ENCODE measurements around the gene FIBCD1. TPM values are rescaled to one million over a fixed set of nuclear protein-coding genes. Genes with fewer than 3 reads are reported as not detected.

The FIBCD1 gene
- total RNA-seq, 1 experiment from 2014 or later = not detected

- Histone ChIP-seq H4K20me1 (ENCODE audit: insufficient read depth, low read depth, low read length) (peaks cover 6% of the 10 kb centered on the region; the same call in 1 of the 2 replicates), H2AFZ (ENCODE audit: low read length) (no peak overlapping the region), H3K27me3 (ENCODE audit: low read length) (no peaks in the 10 kb centered on the region), H3K79me2 (ENCODE audit: low read length) (0 out of 2 replicates have a peak, but pooled peaks cover 9% of the 10 kb centered on the region), H3K27ac (ENCODE audit: low read length) (no peak overlapping the region), H3K4me3 (ENCODE audit: low read length) (no peak overlapping the region), H3K9me2 (replicated peaks; ENCODE audit: insufficient read depth, low read length) (no peaks in the 10 kb centered on the region), H3K4me1 (ENCODE audit: low read length) (no peaks in the 10 kb centered on the region), H3K4me2 (ENCODE audit: low read depth, low read length, poor library complexity, severe bottlenecking) (no peak overlapping the region), H3K9me3 (ENCODE audit: low read length) (no peaks in the 10 kb centered on the region), H3K9ac (ENCODE audit: low read length) (no peak overlapping the region), H3K36me3 (ENCODE audit: insufficient read depth, low read length) (no peaks in the 10 kb centered on the region)
- DNase-seq = no peak
Observed at GRCh38 chr9:130860458-130861316, 78.4 kb downstream of the FIBCD1 start.

GRCh38 chr9:130858739-130859705 lies 80.0 kb downstream of the FIBCD1 start:
- peaks cover 3% of the 10 kb centered on the region; the same call in 1 of the 2 replicates for H4K20me1 ChIP-seq (ENCODE audit: insufficient read depth, low read depth, low read length)
- 0 out of 2 replicates have a peak, but pooled peaks cover 9% of the 10 kb centered on the region for H3K79me2 ChIP-seq (ENCODE audit: low read length)
- H3K4me1 ChIP-seq (ENCODE audit: low read length) = no peaks in the 10 kb centered on the region
- no peaks in the 10 kb centered on the region for H3K27me3 ChIP-seq (ENCODE audit: low read length)
- H3K4me2 ChIP-seq (ENCODE audit: low read depth, low read length, poor library complexity, severe bottlenecking) = no peak overlapping the region
- H2AFZ ChIP-seq (ENCODE audit: low read length) = no peak overlapping the region
- no peak overlapping the region for H3K27ac ChIP-seq (ENCODE audit: low read length)
- no peaks in the 10 kb centered on the region for H3K36me3 ChIP-seq (ENCODE audit: insufficient read depth, low read length)
- H3K9me3 ChIP-seq (ENCODE audit: low read length) = no peaks in the 10 kb centered on the region
- H3K4me3 ChIP-seq (ENCODE audit: low read length) = no peak overlapping the region
- DNase-seq = no peak
- no peaks in the 10 kb centered on the region for H3K9me2 ChIP-seq (replicated peaks; ENCODE audit: insufficient read depth, low read length)
- no peak overlapping the region for H3K9ac ChIP-seq (ENCODE audit: low read length)

GRCh38 chr9:130857864-130858738 lies 80.9 kb downstream of the FIBCD1 start:
- Histone ChIP-seq H3K27me3 (ENCODE audit: low read length) (no peaks in the 10 kb centered on the region), H3K4me3 (ENCODE audit: low read length) (no peak overlapping the region), H2AFZ (ENCODE audit: low read length) (no peak overlapping the region), H4K20me1 (ENCODE audit: insufficient read depth, low read depth, low read length) (no peaks in the 10 kb centered on the region), H3K9ac (ENCODE audit: low read length) (no peak overlapping the region), H3K79me2 (ENCODE audit: low read length) (0 out of 2 replicates have a peak, but pooled peaks cover 9% of the 10 kb centered on the region), H3K4me1 (ENCODE audit: low read length) (no peaks in the 10 kb centered on the region), H3K27ac (ENCODE audit: low read length) (no peak overlapping the region), H3K9me2 (replicated peaks; ENCODE audit: insufficient read depth, low read length) (no peaks in the 10 kb centered on the region), H3K4me2 (ENCODE audit: low read depth, low read length, poor library complexity, severe bottlenecking) (no peak overlapping the region), H3K9me3 (ENCODE audit: low read length) (no peaks in the 10 kb centered on the region), H3K36me3 (ENCODE audit: insufficient read depth, low read length) (no peaks in the 10 kb centered on the region)
- no peak for DNase-seq

- no peaks in the 10 kb centered on the region for H3K9me3 ChIP-seq (ENCODE audit: low read length)
- H3K79me2 ChIP-seq (ENCODE audit: low read length) = peaks cover 15% of the 10 kb centered on the region; the same call in 1 of the 2 replicates
- no peak overlapping the region for H2AFZ ChIP-seq (ENCODE audit: low read length)
- H3K4me3 ChIP-seq (ENCODE audit: low read length) = no peak overlapping the region
- H3K27ac ChIP-seq (ENCODE audit: low read length) = no peak overlapping the region
- DNase-seq = no peak
- no peak overlapping the region for H3K4me2 ChIP-seq (ENCODE audit: low read depth, low read length, poor library complexity, severe bottlenecking)
- no peaks in the 10 kb centered on the region for H3K9me2 ChIP-seq (replicated peaks; ENCODE audit: insufficient read depth, low read length)
- no peaks in the 10 kb centered on the region for H3K36me3 ChIP-seq (ENCODE audit: insufficient read depth, low read length)
- no peaks in the 10 kb centered on the region for H4K20me1 ChIP-seq (ENCODE audit: insufficient read depth, low read depth, low read length)
- H3K9ac ChIP-seq (ENCODE audit: low read length) = no peak overlapping the region
- no peaks in the 10 kb centered on the region for H3K27me3 ChIP-seq (ENCODE audit: low read length)
- no peaks in the 10 kb centered on the region for H3K4me1 ChIP-seq (ENCODE audit: low read length)
Observed at GRCh38 chr9:130856474-130856873, 82.6 kb downstream of the FIBCD1 start.

- Histone ChIP-seq H3K36me3 (ENCODE audit: insufficient read depth, low read length) (no peaks in the 10 kb centered on the region), H3K27ac (ENCODE audit: low read length) (no peak overlapping the region), H2AFZ (ENCODE audit: low read length) (no peak overlapping the region), H3K9ac (ENCODE audit: low read length) (no peak overlapping the region), H3K4me1 (ENCODE audit: low read length) (no peaks in the 10 kb centered on the region), H4K20me1 (ENCODE audit: insufficient read depth, low read depth, low read length) (no peaks in the 10 kb centered on the region), H3K79me2 (ENCODE audit: low read length) (peaks cover 28% of the 10 kb centered on the region), H3K4me2 (ENCODE audit: low read depth, low read length, poor library complexity, severe bottlenecking) (no peak overlapping the region), H3K9me3 (ENCODE audit: low read length) (no peaks in the 10 kb centered on the region), H3K9me2 (replicated peaks; ENCODE audit: insufficient read depth, low read length) (no peaks in the 10 kb centered on the region), H3K27me3 (ENCODE audit: low read length) (no peaks in the 10 kb centered on the region), H3K4me3 (ENCODE audit: low read length) (no peak overlapping the region)
- no peak for DNase-seq
Observed at GRCh38 chr9:130854835-130855234, 84.2 kb downstream of the FIBCD1 start.

GRCh38 chr9:130854092-130854491 lies 85.0 kb downstream of the FIBCD1 start:
- H3K4me2 ChIP-seq (ENCODE audit: low read depth, low read length, poor library complexity, severe bottlenecking) = no peak overlapping the region
- H3K9me3 ChIP-seq (ENCODE audit: low read length) = no peaks in the 10 kb centered on the region
- H3K4me3 ChIP-seq (ENCODE audit: low read length) = no peak overlapping the region
- H3K79me2 ChIP-seq (ENCODE audit: low read length) = peaks cover 35% of the 10 kb centered on the region
- H3K9me2 ChIP-seq (replicated peaks; ENCODE audit: insufficient read depth, low read length) = no peaks in the 10 kb centered on the region
- H4K20me1 ChIP-seq (ENCODE audit: insufficient read depth, low read depth, low read length) = no peaks in the 10 kb centered on the region
- no peak overlapping the region for H2AFZ ChIP-seq (ENCODE audit: low read length)
- no peaks in the 10 kb centered on the region for H3K36me3 ChIP-seq (ENCODE audit: insufficient read depth, low read length)
- H3K9ac ChIP-seq (ENCODE audit: low read length) = no peak overlapping the region
- H3K27ac ChIP-seq (ENCODE audit: low read length) = no peak overlapping the region
- H3K4me1 ChIP-seq (ENCODE audit: low read length) = no peaks in the 10 kb centered on the region
- no peak for DNase-seq
- no peaks in the 10 kb centered on the region for H3K27me3 ChIP-seq (ENCODE audit: low read length)

- no peaks in the 10 kb centered on the region for H3K9me2 ChIP-seq (replicated peaks; ENCODE audit: insufficient read depth, low read length)
- no peak overlapping the region for H3K4me3 ChIP-seq (ENCODE audit: low read length)
Observed at GRCh38 chr9:130852801-130853200, 86.2 kb downstream of the FIBCD1 start.

More at GRCh38 chr9:130852801-130853200, 86.2 kb downstream of the FIBCD1 start:
- Histone ChIP-seq H3K9ac (ENCODE audit: low read length) (no peak overlapping the region), H3K79me2 (ENCODE audit: low read length) (peaks cover 38% of the 10 kb centered on the region), H2AFZ (ENCODE audit: low read length) (no peak overlapping the region), H3K9me3 (ENCODE audit: low read length) (no peaks in the 10 kb centered on the region), H3K4me1 (ENCODE audit: low read length) (no peaks in the 10 kb centered on the region), H3K27ac (ENCODE audit: low read length) (no peak overlapping the region), H4K20me1 (ENCODE audit: insufficient read depth, low read depth, low read length) (peaks cover 1% of the 10 kb centered on the region; the same call in 1 of the 2 replicates), H3K4me2 (ENCODE audit: low read depth, low read length, poor library complexity, severe bottlenecking) (no peak overlapping the region), H3K36me3 (ENCODE audit: insufficient read depth, low read length) (no peaks in the 10 kb centered on the region), H3K27me3 (ENCODE audit: low read length) (no peaks in the 10 kb centered on the region)
- DNase-seq = no peak

Measured in Karpas-422 (cell line).